WTC11 (cell line): Measurements from ENCODE around the gene PMEPA1. TPM values are rescaled to one million over a fixed set of nuclear protein-coding genes. Genes with fewer than 3 reads are reported as not detected.
A peak's percentile ranks its signal among the peaks of the same experiment; 100 is the strongest.

ENCODE experiments used
- ATAC-seq: fragments of 200-7000 bp; cut with Tn5 transposase; 2 replicates; pipeline ENCODE4 v1.10.0; 2021; ENCODE audit warnings: mild to moderate bottlenecking, moderate library complexity
- CTCF ChIA-PET: fragments of 300-600 bp; sonication (Branson Sonifier 250); formaldehyde crosslinking; loops from one replicate; lab custom pipeline; 2021; ENCODE audit warnings: antibody characterized with exemption; lab: Charles Lee
- POLR2A ChIA-PET: fragments of 350-600 bp; sonication (Branson Sonifier 250); formaldehyde crosslinking; loops from one replicate; lab custom pipeline; 2021; ENCODE audit warnings: antibody characterized with exemption; lab: Charles Lee
- DNase-seq: peaks from one replicate; pipeline ENCODE4 v3.0.0; 2021; ENCODE audit warnings: low spot score
- H3K27ac Mint-ChIP-seq: 2 replicates; pipeline ENCODE4 v1.8.0; 2021; ENCODE audit warnings: mixed read lengths
- H3K27me3 Mint-ChIP-seq: 2 replicates; pipeline ENCODE4 v1.8.0; 2021; ENCODE audit warnings: low read depth, mild to moderate bottlenecking, moderate library complexity, mixed read lengths
- H3K36me3 Mint-ChIP-seq: 2 replicates; pipeline ENCODE4 v1.8.0; 2021; ENCODE audit warnings: mixed read lengths
- H3K4me1 Mint-ChIP-seq: 2 replicates; pipeline ENCODE4 v1.8.0; 2022; ENCODE audit warnings: mixed read lengths
- H3K4me3 Mint-ChIP-seq: 2 replicates; pipeline ENCODE4 v1.8.0; 2021; ENCODE audit warnings: mild to moderate bottlenecking, moderate library complexity, mixed read lengths
- H3K9me3 Mint-ChIP-seq: 2 replicates; pipeline ENCODE4 v1.8.0; 2021; ENCODE audit warnings: mixed read lengths
- CTCF ChIP-seq: fragments of 200-600 bp; IDR thresholded peaks from 2 replicates; pipeline ENCODE4 v1.8.0; 2022; ENCODE audit warnings: antibody characterized with exemption
- E2F1 ChIP-seq: sonication (generic); formaldehyde crosslinking; IDR thresholded peaks from 2 replicates; pipeline ENCODE4 v1.8.0; 2022; ENCODE audit warnings: mild to moderate bottlenecking, missing genetic modification reagents
- ELF4 ChIP-seq: sonication (generic); formaldehyde crosslinking; IDR thresholded peaks from 2 replicates; pipeline ENCODE4 v1.8.1; 2022; ENCODE audit warnings: low read depth, mild to moderate bottlenecking, moderate library complexity, missing genetic modification reagents
- EMX1 ChIP-seq: fragments of 250-450 bp; sonication (Bioruptor Pico); IDR thresholded peaks from 2 replicates; pipeline ENCODE4 v1.8.0; 2021; ENCODE audit warnings: mild to moderate bottlenecking
- ESRRA ChIP-seq: sonication (generic); formaldehyde crosslinking; IDR thresholded peaks from 2 replicates; pipeline ENCODE4 v1.8.1; 2022; ENCODE audit warnings: mild to moderate bottlenecking, missing genetic modification reagents, borderline replicate concordance
- HMGA2 ChIP-seq: fragments of 250-450 bp; sonication (Bioruptor Pico); IDR thresholded peaks from 2 replicates; pipeline ENCODE4 v1.4.0; 2021; ENCODE audit warnings: mild to moderate bottlenecking, moderate library complexity
- JAZF1 ChIP-seq: fragments of 250-450 bp; sonication (Bioruptor Pico); IDR thresholded peaks from 2 replicates; pipeline ENCODE4 v1.9.0; 2021; ENCODE audit warnings: moderate library complexity, mild to moderate bottlenecking, inconsistent platforms
- MYBL2 ChIP-seq: sonication (generic); formaldehyde crosslinking; IDR thresholded peaks from 2 replicates; pipeline ENCODE4 v1.8.1; 2023; ENCODE audit warnings: mild to moderate bottlenecking, moderate library complexity, missing genetic modification reagents
- NFATC4 ChIP-seq: fragments of 250-450 bp; sonication (Bioruptor Pico); IDR thresholded peaks from 2 replicates; pipeline ENCODE4 v1.9.0; 2021; ENCODE audit warnings: mild to moderate bottlenecking
- NR1H2 ChIP-seq: sonication (generic); formaldehyde crosslinking; IDR thresholded peaks from 2 replicates; pipeline ENCODE4 v1.9.0; 2021; ENCODE audit warnings: mild to moderate bottlenecking, moderate library complexity, missing genetic modification reagents
- TP53 ChIP-seq: sonication (generic); formaldehyde crosslinking; IDR thresholded peaks from 2 replicates; pipeline ENCODE4 v1.8.1; 2023; ENCODE audit warnings: mild to moderate bottlenecking, missing genetic modification reagents
- ZNF416 ChIP-seq: fragments of 250-450 bp; sonication (Bioruptor Pico); IDR thresholded peaks from 2 replicates; pipeline ENCODE4 v1.9.0; 2021; ENCODE audit warnings: mild to moderate bottlenecking, inconsistent platforms
- ZNF423 ChIP-seq: fragments of 250-450 bp; sonication (Bioruptor Pico); IDR thresholded peaks from 2 replicates; pipeline ENCODE4 v2.1.2; 2022; ENCODE audit warnings: mild to moderate bottlenecking, moderate library complexity
- ZNF671 ChIP-seq: fragments of 250-450 bp; sonication (Bioruptor Pico); IDR thresholded peaks from 2 replicates; pipeline ENCODE4 v1.8.0; 2021; ENCODE audit warnings: mild to moderate bottlenecking
- total RNA-seq: library from RNA; stranded (reverse); gene quantifications from 3 replicates; pipeline ENCODE4 v1.2.3, GENCODE V29; 2021

The PMEPA1 gene
- total RNA-seq, 1 experiment from 2014 or later, result 40.6 TPM

- no peak for TF ChIP-seq JAZF1 (CRISPR knock-in tag)
- CTCF ChIA-PET, result interaction anchor here (1.0 kb wide), 1 partner anchor 462 kb away, joined by 3 read pairs; no protein-coding TSS in a partner anchor
- peaks cover 39% of the 10 kb centered on the region for H3K9me3 Mint-ChIP-seq
- peaks cover 4% of the 10 kb centered on the region for H3K27me3 Mint-ChIP-seq
- peaks cover 9% of the 10 kb centered on the region for H3K4me1 Mint-ChIP-seq
- DNase-seq (no peak), ATAC-seq (no peak)
- H3K27ac Mint-ChIP-seq, result no peak overlapping the region
- H3K36me3 Mint-ChIP-seq, result peaks cover 16% of the 10 kb centered on the region
- POLR2A ChIA-PET, result no interaction called here
- H3K4me3 Mint-ChIP-seq, result no peak overlapping the region
Measured at GRCh38 chr20:57625181-57625958, 84.4 kb downstream of the PMEPA1 start.

- H3K9me3 Mint-ChIP-seq, result peaks cover 31% of the 10 kb centered on the region
Measured at GRCh38 chr20:57624124-57624523, 85.7 kb downstream of the PMEPA1 start.

GRCh38 chr20:57622579-57623381 is 87.0 kb downstream of the PMEPA1 start:
- peak; percentile 85 for DNase-seq
- H3K27me3 Mint-ChIP-seq, result no peaks in the 10 kb centered on the region; the same call in 1 of the 2 replicates
- no peak overlapping the region for H3K27ac Mint-ChIP-seq
- H3K4me3 Mint-ChIP-seq, result no peak overlapping the region
- ChIA-PET POLR2A (no interaction called here), CTCF (interaction anchor here (0.6 to 3.7 kb wide), 87 partner anchors 9 to 592 kb away, joined by 3 to 37 read pairs (median 4); partner anchors contain the start of gene PMEPA1)
- peaks cover 9% of the 10 kb centered on the region for H3K4me1 Mint-ChIP-seq
- peaks cover 28% of the 10 kb centered on the region for H3K9me3 Mint-ChIP-seq
- TF ChIP-seq ZNF423 (CRISPR knock-in tag), result peak; percentile 76
- TF ChIP-seq TP53 (CRISPR knock-in tag), result no peak
- no peak for TF ChIP-seq MYBL2 (CRISPR knock-in tag)
- peak; percentile 93 for TF ChIP-seq CTCF
- peaks cover 11% of the 10 kb centered on the region for H3K36me3 Mint-ChIP-seq
- ATAC-seq, result peak; percentile 96

More at GRCh38 chr20:57624124-57624523, 85.7 kb downstream of the PMEPA1 start:
- H3K4me3 Mint-ChIP-seq, result no peak overlapping the region
- no peak for DNase-seq
- POLR2A ChIA-PET, result no interaction called here
- TF ChIP-seq ZNF416 (CRISPR knock-in tag) (no peak), E2F1 (CRISPR knock-in tag) (no peak), EMX1 (CRISPR knock-in tag) (no peak), NFATC4 (no peak), CTCF (no peak), HMGA2 (no peak), ESRRA (CRISPR knock-in tag) (no peak), NR1H2 (no peak), ZNF671 (CRISPR knock-in tag) (no peak), ELF4 (no peak)
- TF ChIP-seq, all 79 proteins: peak for 0
- Mint-ChIP-seq H3K27ac (no peak overlapping the region), H3K27me3 (no peaks in the 10 kb centered on the region), H3K4me1 (peaks cover 9% of the 10 kb centered on the region), H3K36me3 (peaks cover 14% of the 10 kb centered on the region)
- ATAC-seq, result no peak
- CTCF ChIA-PET, result no interaction called here
